RWPE2 (cell line): Measurements from ENCODE around the gene UVSSA.
A peak's percentile ranks its signal among the peaks of the same experiment; 100 is the strongest.

Source experiments
- ATAC-seq: fragments of 200-7000 bp; cut with Tn5 transposase; 3 replicates; pipeline ENCODE4 v1.9.1; 2021; ENCODE audit warnings: low read depth
- DNase-seq: peaks from one replicate; pipeline ENCODE4 v3.0.0-alpha.2; 2020; ENCODE audit warnings: low spot score
- H3K27ac ChIP-seq: fragments of 450-650 bp; 2 replicates; pipeline ENCODE4 v1.5.1; 2017; ENCODE audit warnings: mild to moderate bottlenecking; ENCODE audit not compliant: poor library complexity, severe bottlenecking
- H3K27me3 ChIP-seq: fragments of 250-450 bp; sonication (Bioruptor Pico); 2 replicates; pipeline ENCODE4 v1.5.1; 2021; ENCODE audit warnings: mild to moderate bottlenecking, moderate library complexity; ENCODE audit not compliant: insufficient read depth, poor library complexity, severe bottlenecking
- H3K36me3 ChIP-seq: fragments of 250-450 bp; sonication (Bioruptor Pico); 2 replicates; pipeline ENCODE4 v1.5.1; 2020; ENCODE audit warnings: low read depth, mild to moderate bottlenecking, moderate library complexity
- H3K4me1 ChIP-seq: fragments of 250-450 bp; sonication (Bioruptor Pico); 2 replicates; pipeline ENCODE4 v1.5.1; 2021; ENCODE audit warnings: mild to moderate bottlenecking, moderate library complexity; ENCODE audit not compliant: insufficient read depth, poor library complexity, severe bottlenecking
- H3K4me3 ChIP-seq: fragments of 250-450 bp; sonication (Bioruptor Pico); 2 replicates; pipeline ENCODE4 v1.5.1; 2021; ENCODE audit warnings: mild to moderate bottlenecking, moderate library complexity; ENCODE audit not compliant: severe bottlenecking
- H3K9me3 ChIP-seq: fragments of 250-450 bp; sonication (Bioruptor Pico); 2 replicates; pipeline ENCODE4 v1.5.1; 2021; ENCODE audit warnings: mild to moderate bottlenecking, moderate library complexity; ENCODE audit not compliant: severe bottlenecking
- CTCF ChIP-seq: fragments of 450-650 bp; IDR thresholded peaks from one replicate; pipeline ENCODE4 v1.5.1; 2017; ENCODE audit warnings: mild to moderate bottlenecking, moderate library complexity; ENCODE audit not compliant: poor library complexity, severe bottlenecking

Gene UVSSA

DNA sequence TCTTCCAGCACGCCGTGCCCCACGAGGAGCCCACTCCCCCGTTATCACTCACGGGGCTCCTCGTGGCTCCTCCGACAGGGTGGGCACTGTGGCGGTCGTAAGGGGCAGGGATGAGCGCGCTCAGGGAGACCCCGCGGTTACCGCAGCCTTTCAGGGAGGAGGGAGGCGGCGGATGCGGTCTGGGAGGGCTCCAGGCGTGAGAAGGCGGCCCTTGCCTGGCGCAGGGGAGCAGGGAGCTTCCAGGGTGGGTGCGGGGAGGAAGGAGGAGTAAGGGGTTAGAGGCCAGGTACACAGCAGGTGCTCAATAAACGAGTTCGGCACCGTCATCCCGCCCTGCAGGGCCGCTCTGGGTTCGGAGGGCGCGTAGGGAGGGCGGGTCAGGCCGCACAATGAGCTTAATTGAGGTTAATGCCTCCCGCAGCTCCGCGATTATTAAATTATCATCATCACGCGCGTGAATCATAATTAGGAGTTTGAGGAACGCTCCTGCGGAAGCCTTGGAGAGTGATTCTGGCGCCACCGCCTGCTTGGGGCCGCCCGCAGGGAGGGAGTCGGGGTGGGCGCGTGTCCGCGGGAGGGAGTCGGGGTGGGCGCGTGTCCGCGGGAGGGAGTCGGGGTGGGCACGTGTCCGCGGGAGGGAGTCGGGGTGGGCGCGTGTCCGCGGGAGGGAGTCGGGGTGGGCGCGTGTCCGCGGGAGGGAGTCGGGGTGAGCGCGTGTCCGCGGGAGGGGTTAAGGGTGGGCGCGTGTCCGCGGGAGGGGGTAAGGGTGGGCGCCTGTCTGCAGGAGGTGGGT is 66.9 kb downstream of the UVSSA start:
- TF ChIP-seq CTCF = no peak
- peak; percentile 49 for DNase-seq
- H3K27ac ChIP-seq = no peak overlapping the region
- H3K27me3 ChIP-seq = peaks cover 59% of the 10 kb centered on the region
- no peaks in the 10 kb centered on the region for H3K4me1 ChIP-seq
- no peak for ATAC-seq
- no peaks in the 10 kb centered on the region for H3K36me3 ChIP-seq
- H3K4me3 ChIP-seq = no peak overlapping the region
- no peaks in the 10 kb centered on the region for H3K9me3 ChIP-seq

DNA sequence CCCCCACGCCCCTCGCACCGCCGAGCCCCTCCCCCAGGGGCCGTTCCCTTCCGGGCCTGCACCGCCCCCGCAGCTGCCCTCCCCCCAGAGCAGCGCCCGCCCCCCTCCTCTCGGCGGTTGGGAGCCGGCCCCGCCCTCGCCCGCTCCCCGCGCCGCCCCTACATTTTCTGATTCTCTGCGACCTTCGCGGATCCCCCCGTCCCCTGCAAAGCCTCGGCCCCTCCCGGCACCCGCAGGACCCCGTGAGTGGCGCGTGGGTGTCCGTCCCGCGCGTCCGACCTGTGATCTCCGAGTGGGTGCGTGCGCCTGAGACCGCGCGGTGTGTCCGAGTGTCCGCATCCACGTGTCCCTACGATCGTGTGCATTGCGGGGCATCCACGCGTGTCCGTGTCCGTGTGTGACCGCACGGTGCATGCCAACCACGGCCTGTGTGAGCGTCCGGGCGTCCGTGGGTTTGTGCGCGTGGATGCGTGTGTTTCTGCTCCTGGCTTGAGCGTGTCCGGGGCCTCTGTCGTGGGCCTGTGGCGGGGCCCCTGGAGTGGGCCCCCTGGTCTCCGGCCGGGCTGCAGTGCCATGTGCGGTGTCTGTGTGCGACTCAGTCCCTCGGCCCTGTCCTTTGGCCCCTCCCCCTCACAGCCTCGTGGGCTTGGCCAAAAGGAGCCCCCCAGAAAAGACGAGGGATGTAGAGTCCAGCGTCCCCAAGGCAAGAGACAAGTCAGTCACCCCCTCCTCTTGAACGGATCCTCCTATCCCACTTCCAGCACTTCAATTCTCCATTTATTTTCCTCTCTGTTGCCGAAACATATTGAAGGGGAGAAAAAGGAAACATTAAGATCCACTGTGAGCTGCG is 68.0 kb downstream of the UVSSA start:
- ATAC-seq (no peak), DNase-seq (peak; percentile 51)
- Histone ChIP-seq H3K9me3 (no peaks in the 10 kb centered on the region), H3K4me3 (no peak overlapping the region), H3K4me1 (no peaks in the 10 kb centered on the region), H3K27ac (no peak overlapping the region), H3K36me3 (no peaks in the 10 kb centered on the region), H3K27me3 (peaks cover 47% of the 10 kb centered on the region)
- no peak for TF ChIP-seq CTCF

DNA sequence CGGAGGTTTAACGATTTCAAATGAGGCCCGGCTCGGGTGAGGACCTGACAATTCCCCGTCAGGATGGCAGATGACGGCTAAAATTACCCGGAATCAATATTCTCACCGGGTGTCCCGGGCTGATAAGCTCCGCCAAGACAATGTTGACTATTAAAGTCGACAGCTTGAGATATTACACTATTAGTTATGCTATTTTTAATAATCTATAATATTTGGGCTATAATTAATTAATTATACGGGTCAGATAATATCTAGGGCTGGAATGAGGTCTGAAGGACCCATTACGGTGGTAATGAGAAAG is 68.6 kb downstream of the UVSSA start:
- TF ChIP-seq CTCF = no peak
- Histone ChIP-seq H3K9me3 (no peaks in the 10 kb centered on the region), H3K4me1 (no peaks in the 10 kb centered on the region), H3K4me3 (no peak overlapping the region), H3K36me3 (no peaks in the 10 kb centered on the region), H3K27me3 (peaks cover 44% of the 10 kb centered on the region), H3K27ac (no peak overlapping the region)
- ATAC-seq (no peak), DNase-seq (no peak)

- ATAC-seq (no peak), DNase-seq (peak; percentile 57)
- Histone ChIP-seq H3K27me3 (peaks cover 44% of the 10 kb centered on the region), H3K27ac (no peak overlapping the region), H3K36me3 (no peaks in the 10 kb centered on the region), H3K4me3 (no peak overlapping the region), H3K9me3 (no peaks in the 10 kb centered on the region), H3K4me1 (no peaks in the 10 kb centered on the region)
- TF ChIP-seq CTCF = no peak
These were observed 69.3 kb downstream of the UVSSA start for GRCh38 chr4:1416051-1416947.
